ENCODE data around the gene INPP5A. TPM values are rescaled to one million over a fixed set of nuclear protein-coding genes. Genes with fewer than 3 reads are reported as not detected.
"Not testable (repeated sequence)": the region's sequence is repeated elsewhere in the genome, so short reads cannot be mapped to it uniquely, and the experiment has no call there.

INPP5A gene
- total RNA-seq, 1 experiment from 2014 or later = 14.7 TPM

- BruUV-seq (replicated peaks) = no TSS peak
- H3K9me3 Mint-ChIP-seq (ENCODE audit: unreplicated experiment) = no peaks in the 10 kb centered on the region
- H3K4me1 Mint-ChIP-seq (ENCODE audit: insufficient read depth, unreplicated experiment) = peaks cover 4% of the 10 kb centered on the region
- no peak for TF ChIP-seq CTCF (IDR thresholded peaks at IDR 0.05; ENCODE audit: unreplicated experiment)
- peaks cover 5% of the 10 kb centered on the region for H3K36me3 Mint-ChIP-seq (ENCODE audit: insufficient read depth, unreplicated experiment)
- H3K27ac Mint-ChIP-seq (ENCODE audit: low read depth, unreplicated experiment) = no peak overlapping the region
- no peak for DNase-seq (ENCODE audit: unreplicated experiment)
- no peak overlapping the region for H3K4me3 Mint-ChIP-seq (ENCODE audit: unreplicated experiment)
- intact Hi-C loops (cut with micrococcal nuclease) = no loop called here
- ChIA-PET POLR2A (no interaction called here), CTCF (no interaction called here)
- H3K27me3 Mint-ChIP-seq (ENCODE audit: insufficient read depth, unreplicated experiment) = no peaks in the 10 kb centered on the region
Measured at GRCh38 chr10:132671228-132672154, 133.9 kb downstream of the INPP5A start.

GRCh38 chr10:132673746-132674145 lies 136.2 kb downstream of the INPP5A start:
- DNase-seq (ENCODE audit: unreplicated experiment); intact Hi-C loops (cut with micrococcal nuclease); BruUV-seq (replicated peaks); H3K9me3 Mint-ChIP-seq (ENCODE audit: unreplicated experiment); H3K27me3 Mint-ChIP-seq (ENCODE audit: insufficient read depth, unreplicated experiment); CTCF ChIA-PET; H3K4me3 Mint-ChIP-seq (ENCODE audit: unreplicated experiment); H3K4me1 Mint-ChIP-seq (ENCODE audit: insufficient read depth, unreplicated experiment); POLR2A ChIA-PET; H3K27ac Mint-ChIP-seq (ENCODE audit: low read depth, unreplicated experiment); H3K36me3 Mint-ChIP-seq (ENCODE audit: insufficient read depth, unreplicated experiment): not testable (repeated sequence)

- ChIA-PET POLR2A (no interaction called here), CTCF (interaction anchor here (0.6 kb wide), 1 partner anchor 216 kb away, joined by 6 read pairs; no protein-coding TSS in a partner anchor)
- Mint-ChIP-seq H3K4me1 (ENCODE audit: insufficient read depth, unreplicated experiment) (no peaks in the 10 kb centered on the region), H3K9me3 (ENCODE audit: unreplicated experiment) (no peaks in the 10 kb centered on the region), H3K27ac (ENCODE audit: low read depth, unreplicated experiment) (no peak overlapping the region), H3K36me3 (ENCODE audit: insufficient read depth, unreplicated experiment) (peaks cover 5% of the 10 kb centered on the region), H3K4me3 (ENCODE audit: unreplicated experiment) (no peak overlapping the region), H3K27me3 (ENCODE audit: insufficient read depth, unreplicated experiment) (no peaks in the 10 kb centered on the region)
- BruUV-seq (replicated peaks) = no TSS peak
- no peak for TF ChIP-seq CTCF (IDR thresholded peaks at IDR 0.05; ENCODE audit: unreplicated experiment)
- no peak for DNase-seq (ENCODE audit: unreplicated experiment)
- intact Hi-C loops (cut with micrococcal nuclease) = no loop called here
Measured at GRCh38 chr10:132674311-132674710, 136.7 kb downstream of the INPP5A start.

- BruUV-seq (replicated peaks) = no TSS peak
- no peaks in the 10 kb centered on the region for H3K27me3 Mint-ChIP-seq (ENCODE audit: insufficient read depth, unreplicated experiment)
- ChIA-PET CTCF (no interaction called here), POLR2A (no interaction called here)
- H3K4me1 Mint-ChIP-seq (ENCODE audit: insufficient read depth, unreplicated experiment) = no peaks in the 10 kb centered on the region
- no peak for DNase-seq (ENCODE audit: unreplicated experiment)
- H3K27ac Mint-ChIP-seq (ENCODE audit: low read depth, unreplicated experiment) = peak overlapping the region; percentile 42
- no peak for TF ChIP-seq CTCF (IDR thresholded peaks at IDR 0.05; ENCODE audit: unreplicated experiment)
- no peak overlapping the region for H3K4me3 Mint-ChIP-seq (ENCODE audit: unreplicated experiment)
- peaks cover 5% of the 10 kb centered on the region for H3K36me3 Mint-ChIP-seq (ENCODE audit: insufficient read depth, unreplicated experiment)
- H3K9me3 Mint-ChIP-seq (ENCODE audit: unreplicated experiment) = no peaks in the 10 kb centered on the region
- intact Hi-C loops (cut with micrococcal nuclease) = no loop called here
Measured at GRCh38 chr10:132675031-132675740, 137.6 kb downstream of the INPP5A start.
